ENCODE data around the gene ANAPC2. TPM values are rescaled to one million over a fixed set of nuclear protein-coding genes. Genes with fewer than 3 reads are reported as not detected.

Gene ANAPC2
- total RNA-seq, 1 experiment from 2014 or later, result 80.9 TPM

- TF ChIP-seq, protein P1, sequence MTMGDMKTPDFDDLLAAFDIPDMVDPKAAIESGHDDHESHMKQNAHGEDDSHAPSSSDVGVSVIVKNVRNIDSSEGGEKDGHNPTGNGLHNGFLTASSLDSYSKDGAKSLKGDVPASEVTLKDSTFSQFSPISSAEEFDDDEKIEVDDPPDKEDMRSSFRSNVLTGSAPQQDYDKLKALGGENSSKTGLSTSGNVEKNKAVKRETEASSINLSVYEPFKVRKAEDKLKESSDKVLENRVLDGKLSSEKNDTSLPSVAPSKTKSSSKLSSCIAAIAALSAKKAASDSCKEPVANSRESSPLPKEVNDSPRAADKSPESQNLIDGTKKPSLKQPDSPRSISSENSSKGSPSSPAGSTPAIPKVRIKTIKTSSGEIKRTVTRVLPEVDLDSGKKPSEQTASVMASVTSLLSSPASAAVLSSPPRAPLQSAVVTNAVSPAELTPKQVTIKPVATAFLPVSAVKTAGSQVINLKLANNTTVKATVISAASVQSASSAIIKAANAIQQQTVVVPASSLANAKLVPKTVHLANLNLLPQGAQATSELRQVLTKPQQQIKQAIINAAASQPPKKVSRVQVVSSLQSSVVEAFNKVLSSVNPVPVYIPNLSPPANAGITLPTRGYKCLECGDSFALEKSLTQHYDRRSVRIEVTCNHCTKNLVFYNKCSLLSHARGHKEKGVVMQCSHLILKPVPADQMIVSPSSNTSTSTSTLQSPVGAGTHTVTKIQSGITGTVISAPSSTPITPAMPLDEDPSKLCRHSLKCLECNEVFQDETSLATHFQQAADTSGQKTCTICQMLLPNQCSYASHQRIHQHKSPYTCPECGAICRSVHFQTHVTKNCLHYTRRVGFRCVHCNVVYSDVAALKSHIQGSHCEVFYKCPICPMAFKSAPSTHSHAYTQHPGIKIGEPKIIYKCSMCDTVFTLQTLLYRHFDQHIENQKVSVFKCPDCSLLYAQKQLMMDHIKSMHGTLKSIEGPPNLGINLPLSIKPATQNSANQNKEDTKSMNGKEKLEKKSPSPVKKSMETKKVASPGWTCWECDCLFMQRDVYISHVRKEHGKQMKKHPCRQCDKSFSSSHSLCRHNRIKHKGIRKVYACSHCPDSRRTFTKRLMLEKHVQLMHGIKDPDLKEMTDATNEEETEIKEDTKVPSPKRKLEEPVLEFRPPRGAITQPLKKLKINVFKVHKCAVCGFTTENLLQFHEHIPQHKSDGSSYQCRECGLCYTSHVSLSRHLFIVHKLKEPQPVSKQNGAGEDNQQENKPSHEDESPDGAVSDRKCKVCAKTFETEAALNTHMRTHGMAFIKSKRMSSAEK (CRISPR knock-in tag; IDR thresholded peaks at IDR 0.05; ENCODE audit: borderline replicate concordance), result no peak
- TF ChIP-seq CTCF (IDR thresholded peaks at IDR 0.05) (no peak), EMX1 (CRISPR knock-in tag; IDR thresholded peaks at IDR 0.05) (no peak)
- TF ChIP-seq, protein P2, sequence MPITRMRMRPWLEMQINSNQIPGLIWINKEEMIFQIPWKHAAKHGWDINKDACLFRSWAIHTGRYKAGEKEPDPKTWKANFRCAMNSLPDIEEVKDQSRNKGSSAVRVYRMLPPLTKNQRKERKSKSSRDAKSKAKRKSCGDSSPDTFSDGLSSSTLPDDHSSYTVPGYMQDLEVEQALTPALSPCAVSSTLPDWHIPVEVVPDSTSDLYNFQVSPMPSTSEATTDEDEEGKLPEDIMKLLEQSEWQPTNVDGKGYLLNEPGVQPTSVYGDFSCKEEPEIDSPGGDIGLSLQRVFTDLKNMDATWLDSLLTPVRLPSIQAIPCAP (CRISPR knock-in tag; IDR thresholded peaks at IDR 0.05), result no peak
These were observed 54.2 kb downstream of the ANAPC2 start (continued) for GRCh38 chr9:137134191-137134590.

DNA sequence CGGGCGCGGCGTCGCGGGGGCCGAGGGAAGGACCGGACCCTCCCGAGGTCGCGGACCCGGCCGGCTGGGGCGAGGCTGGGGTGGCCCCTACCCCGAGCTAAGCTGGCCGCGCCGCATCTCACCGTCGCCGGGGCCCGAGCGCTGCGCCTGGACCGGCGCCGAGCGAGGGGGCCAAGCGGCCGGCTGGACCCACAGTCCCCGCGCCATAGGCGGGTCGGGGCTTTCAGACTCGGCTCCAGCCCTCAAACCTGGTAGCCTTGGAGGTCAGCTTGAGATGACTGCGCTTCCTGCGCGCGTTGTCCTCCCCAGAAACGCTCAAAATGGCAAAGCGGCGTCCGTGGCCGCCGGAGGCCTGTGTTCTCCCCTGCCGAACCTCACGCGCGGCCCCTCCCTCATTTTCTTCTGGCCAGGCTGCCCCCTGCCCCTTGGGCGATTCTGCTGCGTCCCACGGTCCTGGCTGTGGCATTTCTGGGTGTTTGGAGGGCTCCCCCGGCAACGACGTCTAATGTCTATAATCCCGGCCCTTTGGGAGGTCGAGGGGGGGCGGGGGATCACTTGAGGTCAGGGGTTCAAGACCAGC, 58.1 kb downstream of the ANAPC2 start:
- no peak overlapping the region for H3K27ac Mint-ChIP-seq
- ATAC-seq, result peak; percentile 30
- peaks cover 26% of the 10 kb centered on the region for H3K27me3 Mint-ChIP-seq (ENCODE audit: low read depth)
- CTCF ChIA-PET, result interaction anchor here (0.7 to 3.1 kb wide), 26 partner anchors 8 to 186 kb away, joined by 3 to 31 read pairs (median 7); partner anchors contain the start of genes ANAPC2, CYSRT1, FBXW5 and GRIN1
- POLR2A ChIA-PET, result interaction anchor here (1.0 to 1.6 kb wide), 8 partner anchors 8 to 520 kb away, joined by 3 to 9 read pairs (median 6); partner anchors contain the start of genes GRIN1, MAN1B1, TPRN and TUBB4B
- no peaks in the 10 kb centered on the region for H3K36me3 Mint-ChIP-seq
- peaks cover 14% of the 10 kb centered on the region for H3K4me1 Mint-ChIP-seq
- no peak for TF ChIP-seq ZNF416 (CRISPR knock-in tag; IDR thresholded peaks at IDR 0.05)
- TF ChIP-seq FOXP1 (CRISPR knock-in tag; IDR thresholded peaks at IDR 0.05; ENCODE audit: borderline replicate concordance), result peak; percentile 1; the same call in 1 of the 2 replicates
- no peak for TF ChIP-seq E2F1 (CRISPR knock-in tag; IDR thresholded peaks at IDR 0.05)
- no peak for TF ChIP-seq IRF2 (CRISPR knock-in tag; IDR thresholded peaks at IDR 0.05; ENCODE audit: borderline replicate concordance, low read depth)
- TF ChIP-seq USF1 (CRISPR knock-in tag; IDR thresholded peaks at IDR 0.05), result 0 out of 2 replicates have a peak, but pooled peaks have one; percentile 5
- TF ChIP-seq ATF2 (CRISPR knock-in tag; IDR thresholded peaks at IDR 0.05; ENCODE audit: borderline replicate concordance, low read depth), result no peak
- TF ChIP-seq, protein P3, sequence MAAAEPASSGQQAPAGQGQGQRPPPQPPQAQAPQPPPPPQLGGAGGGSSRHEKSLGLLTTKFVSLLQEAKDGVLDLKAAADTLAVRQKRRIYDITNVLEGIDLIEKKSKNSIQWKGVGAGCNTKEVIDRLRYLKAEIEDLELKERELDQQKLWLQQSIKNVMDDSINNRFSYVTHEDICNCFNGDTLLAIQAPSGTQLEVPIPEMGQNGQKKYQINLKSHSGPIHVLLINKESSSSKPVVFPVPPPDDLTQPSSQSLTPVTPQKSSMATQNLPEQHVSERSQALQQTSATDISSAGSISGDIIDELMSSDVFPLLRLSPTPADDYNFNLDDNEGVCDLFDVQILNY (CRISPR knock-in tag; IDR thresholded peaks at IDR 0.05), result no peak
- TF ChIP-seq TEAD1 (CRISPR knock-in tag; IDR thresholded peaks at IDR 0.05), result no peak
- no peak for TF ChIP-seq JUN (CRISPR knock-in tag; IDR thresholded peaks at IDR 0.05)
- TF ChIP-seq TP53 (CRISPR knock-in tag; IDR thresholded peaks at IDR 0.05), result peak; percentile 65; the same call in 1 of the 2 replicates
- TF ChIP-seq ZNF317 (CRISPR knock-in tag; IDR thresholded peaks at IDR 0.05; ENCODE audit: borderline replicate concordance, low read depth), result no peak
- peak; percentile 17 for DNase-seq (ENCODE audit: low spot score)
- H3K9me3 Mint-ChIP-seq, result no peaks in the 10 kb centered on the region
- H3K4me3 Mint-ChIP-seq, result peak overlapping the region; percentile 80

Measured in WTC11 (cell line).